ENCODE measurements around the gene CALHM5. TPM values are rescaled to one million over a fixed set of nuclear protein-coding genes. Genes with fewer than 3 reads are reported as not detected.

Gene CALHM5
- total RNA-seq (not detected), polyA plus RNA-seq (not detected), total RNA-seq (not detected)

- no peaks in the 10 kb centered on the region for H3K27me3 ChIP-seq (ENCODE audit: control insufficient read depth in 2 of 2, insufficient read depth in 2 of 2, low read length in 2 of 2)
- H3K36me3 ChIP-seq (ENCODE audit: control insufficient read depth in 2 of 3, insufficient read depth in 3 of 3, low read length in 3 of 3), result no peaks in the 10 kb centered on the region
- no peaks in the 10 kb centered on the region for H3K9me3 ChIP-seq (ENCODE audit: control insufficient read depth in 2 of 3, low read length in 3 of 3)
- no peak within 1 kb of the TSS for H3K4me3 Mint-ChIP-seq
- ATAC-seq, result no peak
- ChIA-PET CTCF (no interaction called here), POLR2A (no interaction called here)
- H3K9me3 Mint-ChIP-seq, result peaks cover 0 to 23% (median 8%) of the 10 kb centered on the region in 11 donors
- no peak within 1 kb of the TSS for H3K4me3 ChIP-seq (ENCODE audit: low read length)
- H3K27ac Mint-ChIP-seq, result no peak within 1 kb of the TSS
- DNase-seq, result no peak
- H3K27me3 Mint-ChIP-seq, result peaks cover 0 to 50% (median under 1%) of the 10 kb centered on the region in 5 donors
- H3K4me1 Mint-ChIP-seq, result no peaks in the 10 kb centered on the region
- no peaks in the 10 kb centered on the region for H3K4me1 ChIP-seq (ENCODE audit: control insufficient read depth in 2 of 2, insufficient read depth in 2 of 2, low read length in 2 of 2)
- no peaks in the 10 kb centered on the region for H3K36me3 Mint-ChIP-seq
- intact Hi-C loops (cut with micrococcal nuclease), result no loop called here
- no peak within 1 kb of the TSS for H3K27ac ChIP-seq (ENCODE audit: low read depth, low read length)
These were observed at the start of gene CALHM5 for GRCh38 chr6:116511424-116512110. Gene CALHM5, plus strand, starts transcription at chr6:116511639. Its CDS starts 58 bp downstream, at chr6:116511697.

- peak; percentile 25 to 71 (median 62) for DNase-seq
- no peaks in the 10 kb centered on the region for H3K36me3 ChIP-seq (ENCODE audit: control insufficient read depth in 2 of 3, insufficient read depth in 3 of 3, low read length in 3 of 3)
- H3K4me3 Mint-ChIP-seq, result peak overlapping the region; percentile 76 to 87 (median 80)
- peaks cover 0 to 39% (median 4%) of the 10 kb centered on the region in 5 donors for H3K27me3 Mint-ChIP-seq
- H3K27ac ChIP-seq (ENCODE audit: low read depth, low read length), result no peak overlapping the region
- H3K4me1 Mint-ChIP-seq, result peaks cover 17 to 88% (median 26%) of the 10 kb centered on the region in 7 donors
- no peaks in the 10 kb centered on the region for H3K27me3 ChIP-seq (ENCODE audit: control insufficient read depth in 2 of 2, insufficient read depth in 2 of 2, low read length in 2 of 2)
- peaks cover 7 to 16% of the 10 kb centered on the region in 2 donors for H3K4me1 ChIP-seq (ENCODE audit: control insufficient read depth in 2 of 2, insufficient read depth in 2 of 2, low read length in 2 of 2)
- peak overlapping the region; percentile 58 for H3K4me3 ChIP-seq (ENCODE audit: low read length)
- ChIA-PET CTCF (interaction anchor here (0.6 to 0.9 kb wide), 2 partner anchors 18 to 62 kb away, joined by 3 read pairs; no protein-coding TSS in a partner anchor), POLR2A (interaction anchor here (0.6 to 1.3 kb wide), 2 partner anchors 182 to 214 kb away, joined by 3 read pairs; partner anchors contain the start of gene TSPYL1)
- peak; percentile 89 for ATAC-seq
- intact Hi-C loops (cut with micrococcal nuclease), result loop anchor here (1.0 to 5.0 kb wide), 7 partner anchors 14 to 360 kb away; partner anchors contain the start of genes KPNA5 (in 1 of the 2), NT5DC1 (in 1 of the 2), RWDD1 (in 1 of the 2) and TSPYL1 (in 1 of the 2)
- peak overlapping the region in 7 of 9 donors; percentile 33 to 92 (median 76) for H3K27ac Mint-ChIP-seq
- H3K36me3 Mint-ChIP-seq, result peaks cover 0 to 37% (median 0%) of the 10 kb centered on the region in 5 donors
- no peaks in the 10 kb centered on the region for H3K9me3 Mint-ChIP-seq
- no peaks in the 10 kb centered on the region for H3K9me3 ChIP-seq (ENCODE audit: control insufficient read depth in 2 of 3, low read length in 3 of 3)
These were observed 49.2 kb upstream of the CALHM5 start for GRCh38 chr6:116461932-116462885.

GRCh38 chr6:116463301-116463700, 48.1 kb upstream of the CALHM5 start:
- intact Hi-C loops (cut with micrococcal nuclease), result loop anchor here (2.0 to 5.0 kb wide), 4 partner anchors 18 to 361 kb away; partner anchors contain the start of genes KPNA5 (in 1 of the 2) and NT5DC1 (in 1 of the 2)
- Histone ChIP-seq H3K27ac (ENCODE audit: low read depth, low read length) (no peak overlapping the region), H3K4me3 (ENCODE audit: low read length) (no peak overlapping the region), H3K4me1 (ENCODE audit: control insufficient read depth in 2 of 2, insufficient read depth in 2 of 2, low read length in 2 of 2) (peaks cover 7 to 16% of the 10 kb centered on the region in 2 donors), H3K9me3 (ENCODE audit: control insufficient read depth in 2 of 3, low read length in 3 of 3) (no peaks in the 10 kb centered on the region), H3K36me3 (ENCODE audit: control insufficient read depth in 2 of 3, insufficient read depth in 3 of 3, low read length in 3 of 3) (no peaks in the 10 kb centered on the region), H3K27me3 (ENCODE audit: control insufficient read depth in 2 of 2, insufficient read depth in 2 of 2, low read length in 2 of 2) (no peaks in the 10 kb centered on the region)
- H3K9me3 Mint-ChIP-seq, result no peaks in the 10 kb centered on the region
- DNase-seq (no peak), ATAC-seq (no peak)
- H3K27ac Mint-ChIP-seq, result peak overlapping the region in 2 of 9 donors; percentile 26 to 86
- H3K4me1 Mint-ChIP-seq, result peaks cover 17 to 85% (median 26%) of the 10 kb centered on the region in 7 donors
- CTCF ChIA-PET, result interaction anchor here (1.1 kb wide), 1 partner anchor 70 kb away, joined by 3 read pairs; no protein-coding TSS in a partner anchor
- H3K27me3 Mint-ChIP-seq, result peaks cover 0 to 39% (median 4%) of the 10 kb centered on the region in 5 donors
- H3K4me3 Mint-ChIP-seq, result peak overlapping the region in 3 of 10 donors; percentile 49 to 81 (median 77)
- POLR2A ChIA-PET, result no interaction called here
- peaks cover 0 to 34% (median 0%) of the 10 kb centered on the region in 5 donors for H3K36me3 Mint-ChIP-seq

GRCh38 chr6:116465246-116465645, 46.2 kb upstream of the CALHM5 start:
- Mint-ChIP-seq H3K36me3 (peaks cover 0 to 34% (median 0%) of the 10 kb centered on the region in 5 donors), H3K4me3 (peak overlapping the region in 4 of 10 donors; percentile 15 to 63 (median 27)), H3K4me1 (peaks cover 17 to 67% (median 26%) of the 10 kb centered on the region in 7 donors), H3K9me3 (no peaks in the 10 kb centered on the region), H3K27ac (peak overlapping the region in 5 of 9 donors; percentile 11 to 93 (median 78)), H3K27me3 (peaks cover 0 to 35% (median 4%) of the 10 kb centered on the region in 5 donors)
- H3K36me3 ChIP-seq (ENCODE audit: control insufficient read depth in 2 of 3, insufficient read depth in 3 of 3, low read length in 3 of 3), result no peaks in the 10 kb centered on the region
- ChIA-PET POLR2A (interaction anchor here (0.7 kb wide), 1 partner anchor 107 kb away, joined by 3 read pairs; no protein-coding TSS in a partner anchor), CTCF (no interaction called here)
- H3K27ac ChIP-seq (ENCODE audit: low read depth, low read length), result no peak overlapping the region
- intact Hi-C loops (cut with micrococcal nuclease), result no loop called here
- DNase-seq (peak in 2 of 9 donors; percentile 10 to 21), ATAC-seq (peak; percentile 48)
- H3K27me3 ChIP-seq (ENCODE audit: control insufficient read depth in 2 of 2, insufficient read depth in 2 of 2, low read length in 2 of 2), result no peaks in the 10 kb centered on the region
- peaks cover 7 to 16% of the 10 kb centered on the region in 2 donors for H3K4me1 ChIP-seq (ENCODE audit: control insufficient read depth in 2 of 2, insufficient read depth in 2 of 2, low read length in 2 of 2)
- H3K9me3 ChIP-seq (ENCODE audit: control insufficient read depth in 2 of 3, low read length in 3 of 3), result no peaks in the 10 kb centered on the region
- H3K4me3 ChIP-seq (ENCODE audit: low read length), result no peak overlapping the region

- Histone ChIP-seq H3K9me3 (ENCODE audit: control insufficient read depth in 2 of 3, low read length in 3 of 3) (no peaks in the 10 kb centered on the region), H3K4me1 (ENCODE audit: control insufficient read depth in 2 of 2, insufficient read depth in 2 of 2, low read length in 2 of 2) (peaks cover 7 to 12% of the 10 kb centered on the region in 2 donors), H3K4me3 (ENCODE audit: low read length) (no peak overlapping the region), H3K27me3 (ENCODE audit: control insufficient read depth in 2 of 2, insufficient read depth in 2 of 2, low read length in 2 of 2) (no peaks in the 10 kb centered on the region), H3K27ac (ENCODE audit: low read depth, low read length) (no peak overlapping the region), H3K36me3 (ENCODE audit: control insufficient read depth in 2 of 3, insufficient read depth in 3 of 3, low read length in 3 of 3) (no peaks in the 10 kb centered on the region)
- CTCF ChIA-PET, result no interaction called here
- Mint-ChIP-seq H3K4me1 (peaks cover 7 to 53% (median 16%) of the 10 kb centered on the region in 7 donors), H3K9me3 (no peaks in the 10 kb centered on the region), H3K36me3 (peaks cover 0 to 28% (median 0%) of the 10 kb centered on the region in 5 donors), H3K4me3 (no peak overlapping the region), H3K27ac (peak overlapping the region in 4 of 9 donors; percentile 57 to 93 (median 81)), H3K27me3 (peaks cover 0 to 31% (median 10%) of the 10 kb centered on the region in 5 donors)
- ATAC-seq (no peak), DNase-seq (no peak)
- intact Hi-C loops (cut with micrococcal nuclease), result loop anchor here in 1 of 2 donors (1.0 kb wide), 1 partner anchor 9 kb away; no protein-coding TSS in a partner anchor
- POLR2A ChIA-PET, result no interaction called here
These were observed 44.3 kb upstream of the CALHM5 start for GRCh38 chr6:116467096-116467495.

DNA sequence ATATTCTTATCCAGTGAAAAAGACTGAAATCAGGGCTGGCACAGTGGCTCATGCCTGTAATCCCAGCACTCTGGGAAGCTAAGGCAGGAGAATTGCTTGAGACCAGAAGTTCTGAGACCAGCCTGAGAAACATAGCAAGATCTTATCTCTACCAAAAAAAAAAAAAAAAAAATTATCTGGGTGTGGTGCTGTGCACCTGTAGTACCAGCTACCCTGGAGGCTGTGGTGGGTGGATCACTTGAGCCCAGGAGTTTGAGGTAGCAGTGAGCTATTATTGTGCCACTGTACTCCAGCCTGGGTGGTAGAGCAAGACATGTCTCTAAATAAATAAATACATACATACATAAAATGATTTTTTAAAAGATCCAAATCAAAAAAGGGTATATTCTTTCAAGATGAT, 43.9 kb upstream of the CALHM5 start:
- ChIA-PET POLR2A (no interaction called here), CTCF (no interaction called here)
- peak; percentile 36 for ATAC-seq
- Histone ChIP-seq H3K27ac (ENCODE audit: low read depth, low read length) (no peak overlapping the region), H3K36me3 (ENCODE audit: control insufficient read depth in 2 of 3, insufficient read depth in 3 of 3, low read length in 3 of 3) (no peaks in the 10 kb centered on the region), H3K27me3 (ENCODE audit: control insufficient read depth in 2 of 2, insufficient read depth in 2 of 2, low read length in 2 of 2) (no peaks in the 10 kb centered on the region), H3K9me3 (ENCODE audit: control insufficient read depth in 2 of 3, low read length in 3 of 3) (no peaks in the 10 kb centered on the region), H3K4me3 (ENCODE audit: low read length) (no peak overlapping the region), H3K4me1 (ENCODE audit: control insufficient read depth in 2 of 2, insufficient read depth in 2 of 2, low read length in 2 of 2) (peaks cover 5 to 12% of the 10 kb centered on the region in 2 donors)
- no peak for DNase-seq
- peaks cover 7 to 50% (median 13%) of the 10 kb centered on the region in 7 donors for H3K4me1 Mint-ChIP-seq
- intact Hi-C loops (cut with micrococcal nuclease), result loop anchor here in 1 of 2 donors (1.0 kb wide), 1 partner anchor 9 kb away; no protein-coding TSS in a partner anchor
- H3K27me3 Mint-ChIP-seq, result peaks cover 0 to 30% (median 11%) of the 10 kb centered on the region in 5 donors
- no peaks in the 10 kb centered on the region for H3K9me3 Mint-ChIP-seq
- H3K36me3 Mint-ChIP-seq, result peaks cover 0 to 26% (median 0%) of the 10 kb centered on the region in 5 donors
- no peak overlapping the region for H3K4me3 Mint-ChIP-seq
- peak overlapping the region in 4 of 9 donors; percentile 57 to 93 (median 81) for H3K27ac Mint-ChIP-seq
